ENCODE data around the gene DNAAF1. TPM values are rescaled to one million over a fixed set of nuclear protein-coding genes. Genes with fewer than 3 reads are reported as not detected.

DNAAF1 gene
- polyA plus RNA-seq, 1 of the 3 experiments (the other 2 are of a cell fraction): 0.35 TPM

GRCh38 chr16:84137769-84138357, 7.2 kb upstream of the DNAAF1 start:
- Histone ChIP-seq H3K27me3 (ENCODE audit: insufficient read depth) (no peaks in the 10 kb centered on the region), H3K9me3 (no peaks in the 10 kb centered on the region), H3K4me1 (ENCODE audit: control insufficient read depth in 1 of 2, insufficient read depth in 2 of 2, low read depth in 1 of 2, low read length in 1 of 2) (no peaks in the 10 kb centered on the region; a peak in 1 of 4 replicates), H3K79me2 (ENCODE audit: insufficient read depth) (peaks cover 51% of the 10 kb centered on the region), H3K27ac (ENCODE audit: low read depth in 2 of 2, low read length in 1 of 2) (no peak overlapping the region), H4K20me1 (ENCODE audit: insufficient read depth) (peaks cover 18% of the 10 kb centered on the region), H3K9ac (no peak overlapping the region), H3F3A (replicated peaks; ENCODE audit: insufficient read depth) (no peaks in the 10 kb centered on the region), H3K36me3 (replicated peaks in 1 of 2; ENCODE audit: control insufficient read depth in 1 of 2, insufficient read depth in 2 of 2, low read length in 1 of 2) (no peaks in the 10 kb centered on the region), H3K9me2 (no peaks in the 10 kb centered on the region), H2AFZ (ENCODE audit: low read depth) (no peak overlapping the region; the same call in 1 of the 2 replicates), H3K4me3 (ENCODE audit: low read depth in 2 of 2, low read length in 1 of 2) (no peak overlapping the region), H3K4me2 (no peak overlapping the region)
- WGBS (ENCODE audit: low lambda C conversion rate): 97% methylated on average over 7 of the region's 7 CpGs
- DNase-seq: no peak
- CTCF ChIA-PET: interaction anchor here (1.1 to 3.1 kb wide), 4 partner anchors 37 to 72 kb away, joined by 3 to 14 read pairs (median 3); partner anchors contain the start of gene TAF1C
- POLR2A ChIA-PET: no interaction called here
- TF ChIP-seq EP300 (IDR thresholded peaks at IDR 0.05; ENCODE audit: borderline replicate concordance in 1 of 2, low read depth in 1 of 2, low read length in 1 of 2) (no peak), RCOR1 (IDR thresholded peaks at IDR 0.05; ENCODE audit: low read length) (no peak)

- no peaks in the 10 kb centered on the region for H3K27me3 ChIP-seq (ENCODE audit: insufficient read depth)
- peaks cover 57% of the 10 kb centered on the region for H3K79me2 ChIP-seq (ENCODE audit: insufficient read depth)
- H3K36me3 ChIP-seq (replicated peaks in 1 of 2; ENCODE audit: control insufficient read depth in 1 of 2, insufficient read depth in 2 of 2, low read length in 1 of 2): no peaks in the 10 kb centered on the region
- ChIA-PET POLR2A (no interaction called here), CTCF (interaction anchor here (0.9 to 3.1 kb wide), 4 partner anchors 37 to 346 kb away, joined by 3 to 14 read pairs (median 4); no protein-coding TSS in a partner anchor)
- no peak overlapping the region; the same call in 1 of the 2 replicates for H2AFZ ChIP-seq (ENCODE audit: low read depth)
- H3K27ac ChIP-seq (ENCODE audit: low read depth in 2 of 2, low read length in 1 of 2): no peak overlapping the region
- TF ChIP-seq IRF3 (IDR thresholded peaks at IDR 0.05; ENCODE audit: low read depth, low read length): no peak
- no peak for TF ChIP-seq NRF1 (IDR thresholded peaks at IDR 0.05; ENCODE audit: low read depth, low read length)
- no peak for TF ChIP-seq JUND (IDR thresholded peaks at IDR 0.05)
- no peak for TF ChIP-seq RAD21 (IDR thresholded peaks at IDR 0.05; ENCODE audit: low read length)
- TF ChIP-seq MAX (IDR thresholded peaks at IDR 0.05; ENCODE audit: low read depth): no peak
- no peak for TF ChIP-seq GATA2 (CRISPR knock-in tag; IDR thresholded peaks at IDR 0.05)
- TF ChIP-seq RXRA (IDR thresholded peaks at IDR 0.05; ENCODE audit: borderline replicate concordance, low read depth): no peak
- no peak for TF ChIP-seq ELF1 (IDR thresholded peaks at IDR 0.05)
- TF ChIP-seq USF2 (IDR thresholded peaks at IDR 0.05; ENCODE audit: borderline replicate concordance, low read depth, low read length): no peak
- TF ChIP-seq MEF2A (IDR thresholded peaks at IDR 0.05; ENCODE audit: borderline replicate concordance, low read depth): no peak
- no peak for TF ChIP-seq POLR2AphosphoS5 (IDR thresholded peaks at IDR 0.05; ENCODE audit: low read depth, low read length)
- TF ChIP-seq REST (IDR thresholded peaks at IDR 0.05; ENCODE audit: low read depth, low read length): no peak
- no peak for TF ChIP-seq RCOR1 (IDR thresholded peaks at IDR 0.05; ENCODE audit: low read length)
- no peak for TF ChIP-seq MXI1 (IDR thresholded peaks at IDR 0.05; ENCODE audit: low read depth, low read length)
- no peak for TF ChIP-seq GABPA (IDR thresholded peaks at IDR 0.05; ENCODE audit: low read depth)
- TF ChIP-seq RFX5 (IDR thresholded peaks at IDR 0.05; ENCODE audit: low read length): no peak
- no peak for TF ChIP-seq FOXM1 (IDR thresholded peaks at IDR 0.05; ENCODE audit: low read depth)
- H3F3A ChIP-seq (replicated peaks; ENCODE audit: insufficient read depth): no peaks in the 10 kb centered on the region
- no peak overlapping the region for H3K4me3 ChIP-seq (ENCODE audit: low read depth in 2 of 2, low read length in 1 of 2)
- H4K20me1 ChIP-seq (ENCODE audit: insufficient read depth): peaks cover 18% of the 10 kb centered on the region
- no peak overlapping the region for H3K4me2 ChIP-seq
- no peak for DNase-seq
- H3K9me3 ChIP-seq: no peaks in the 10 kb centered on the region
- no peak overlapping the region for H3K9ac ChIP-seq
- WGBS (ENCODE audit: low lambda C conversion rate): 92% methylated on average over 2 of the region's 2 CpGs
- H3K9me2 ChIP-seq: no peaks in the 10 kb centered on the region
- H3K4me1 ChIP-seq (ENCODE audit: control insufficient read depth in 1 of 2, insufficient read depth in 2 of 2, low read depth in 1 of 2, low read length in 1 of 2): no peaks in the 10 kb centered on the region; a peak in 1 of 4 replicates
These were observed 6.6 kb upstream of the DNAAF1 start for GRCh38 chr16:84138500-84138823.
